Effector CD8-positive, alpha-beta T cell (primary cell): ENCODE measurements around the gene TAF12.
"Not testable (repeated sequence)": the region's sequence is repeated elsewhere in the genome, so short reads cannot be mapped to it uniquely, and the experiment has no call there.

ENCODE experiments used
- DNase-seq: peaks from one replicate; lab custom pipeline; 2025; lab: John Stamatoyannopoulos, UW

Gene TAF12

GRCh38 chr1:28645406-28645805, 2.5 kb upstream of the TAF12 start:
- DNase-seq, result not testable (repeated sequence)

GRCh38 chr1:28644494-28644893, 1.6 kb upstream of the TAF12 start:
- DNase-seq, result no peak

GRCh38 chr1:28642056-28642846, 616 bp downstream of the TAF12 start:
- no peak for DNase-seq

- no peak for DNase-seq
Observed at GRCh38 chr1:28640766-28641165, 2.1 kb downstream of the TAF12 start.

- no peak for DNase-seq
Observed at GRCh38 chr1:28632560-28632959, 10.3 kb downstream of the TAF12 start.

- no peak for DNase-seq
Observed at GRCh38 chr1:28631713-28632112, 11.2 kb downstream of the TAF12 start.

- DNase-seq, result no peak
Observed at GRCh38 chr1:28613175-28613574, 29.7 kb downstream of the TAF12 start.

- no peak for DNase-seq
Observed at GRCh38 chr1:28606771-28607170, 36.1 kb downstream of the TAF12 start.

GRCh38 chr1:28604962-28605361, 37.9 kb downstream of the TAF12 start:
- DNase-seq, result no peak

GRCh38 chr1:28604411-28604810, 38.5 kb downstream of the TAF12 start:
- no peak for DNase-seq

- no peak for DNase-seq
Observed at GRCh38 chr1:28602536-28603439, 40.1 kb downstream of the TAF12 start.

- no peak for DNase-seq
Observed at GRCh38 chr1:28601696-28602095, 41.2 kb downstream of the TAF12 start.

GRCh38 chr1:28596276-28596675, 46.6 kb downstream of the TAF12 start:
- not testable (repeated sequence) for DNase-seq

GRCh38 chr1:28595412-28596191, 47.3 kb downstream of the TAF12 start:
- no peak for DNase-seq

GRCh38 chr1:28594686-28595411, 48.0 kb downstream of the TAF12 start:
- DNase-seq, result not testable (repeated sequence)

GRCh38 chr1:28593988-28594356, 48.9 kb downstream of the TAF12 start:
- not testable (repeated sequence) for DNase-seq

GRCh38 chr1:28592321-28593071, 50.4 kb downstream of the TAF12 start:
- DNase-seq, result no peak

- DNase-seq, result no peak
Observed at GRCh38 chr1:28591708-28592320, 51.1 kb downstream of the TAF12 start, which contains the start of gene RAB42. Gene RAB42, plus strand, starts transcription at chr1:28592265. Its CDS starts 247 bp downstream, at chr1:28592512.

GRCh38 chr1:28586585-28587391, 56.1 kb downstream of the TAF12 start:
- not testable (repeated sequence) for DNase-seq
